Lung (tissue), 12 donors: ENCODE data around the gene MPC1. TPM values are rescaled to one million over a fixed set of nuclear protein-coding genes. Genes with fewer than 3 reads are reported as not detected.

Experiments
- ATAC-seq: fragments of 200-7000 bp; cut with Tn5 transposase; one replicate; pipeline ENCODE4 v1.9.1; 2020; ENCODE audit warnings: moderate number of reproducible peaks; ENCODE audit not compliant: insufficient read depth, low FRiP score
- DNase-seq, 3 donors: peaks; one replicate each; pipeline ENCODE4 v3.0.0-alpha.2; 2013 to 2017
- H3K27ac ChIP-seq, 2 donors: one replicate each; pipeline ENCODE4 v1.5.1; 2013; ENCODE audit warnings: mild to moderate bottlenecking in 2 of 2, moderate library complexity in 2 of 2, control low read depth in 1 of 2, inconsistent platforms in 1 of 2, low read depth in 1 of 2, low read length in 1 of 2
- H3K27me3 ChIP-seq, 3 donors: one replicate each; pipeline ENCODE4 v1.5.1; 2013; ENCODE audit warnings: low read length in 2 of 3; ENCODE audit not compliant: control insufficient read depth in 3 of 3, insufficient read depth in 3 of 3
- H3K36me3 ChIP-seq, 4 donors: one replicate each; pipeline ENCODE4 v1.5.1; 2013; ENCODE audit warnings: low read length in 4 of 4, mild to moderate bottlenecking in 1 of 4, moderate library complexity in 1 of 4; ENCODE audit not compliant: control insufficient read depth in 4 of 4, insufficient read depth in 4 of 4
- H3K4me1 ChIP-seq, 5 donors: one replicate each; pipeline ENCODE4 v1.5.1; 2013; ENCODE audit warnings: low read length in 5 of 5, mild to moderate bottlenecking in 2 of 5, moderate library complexity in 1 of 5; ENCODE audit not compliant: control insufficient read depth in 5 of 5, insufficient read depth in 5 of 5
- H3K4me3 ChIP-seq: one replicate; pipeline ENCODE4 v1.5.1; 2013; ENCODE audit warnings: mild to moderate bottlenecking, control low read depth, moderate library complexity
- H3K9ac ChIP-seq, 2 donors: one replicate each; pipeline ENCODE4 v1.5.1; 2013; ENCODE audit warnings: low read length in 2 of 2, control low read depth in 1 of 2; ENCODE audit not compliant: insufficient read depth in 1 of 2
- H3K9me3 ChIP-seq, 4 donors: one replicate each; pipeline ENCODE4 v1.5.1; 2013; ENCODE audit warnings: low read length in 3 of 4, mild to moderate bottlenecking in 1 of 4, moderate library complexity in 1 of 4; ENCODE audit not compliant: control insufficient read depth in 4 of 4, insufficient read depth in 3 of 4
- CTCF ChIP-seq: IDR thresholded peaks from 2 replicates; pipeline ENCODE4 v1.5.1; 2012; ENCODE audit warnings: mild to moderate bottlenecking; ENCODE audit errors: control extremely low read depth, extremely low read depth
- WGBS, 2 donors: extraction: QIAGEN DNeasy Blood & Tissue Kit; methylation state at CpG; one replicate each; pipeline ENCODE4 v1.1.7; 2013; 5-methylcytosine and 5-hydroxymethylcytosine counted together
- polyA plus RNA-seq, 2 donors: library from polyadenylated mRNA; stranded (reverse); fragments of 200-250 nt; gene quantifications; one replicate each; pipeline ENCODE4 v1.2.1, GENCODE V29; 2013
- total RNA-seq, 2 donors: library from RNA; depleted of rRNA in 1 of 2; stranded (reverse); fragments of >200 nt in 1 of 2; gene quantifications; one replicate each; pipeline ENCODE4 v1.2.1, GENCODE V29; 2014 to 2021
- donor health status: control.
- donor health status: control.
- donor health status: Bipolar disorder and iron deficiency.
- donor health status: healthy.
- donor health status: DM: yes; HTN: yes; CAD: no.

The MPC1 gene
- total and polyA plus RNA-seq, 4 donors: 30.1 to 103 (median 56.6) TPM

- Histone ChIP-seq H3K27ac (no peak overlapping the region), H3K9me3 (no peaks in the 10 kb centered on the region), H3K4me3 (no peak overlapping the region), H3K36me3 (peaks cover 3 to 18% (median 8%) of the 10 kb centered on the region in 4 donors), H3K9ac (no peak overlapping the region), H3K4me1 (peaks cover 0 to 11% (median 4%) of the 10 kb centered on the region in 5 donors), H3K27me3 (no peaks in the 10 kb centered on the region)
- no peak for TF ChIP-seq CTCF
- WGBS, 2 donors: 87 to 92% methylated on average over 11 of the region's 11 CpGs
- DNase-seq (no peak), ATAC-seq (no peak)
Measured at GRCh38 chr6:166335378-166336302, 47.1 kb downstream of the MPC1 start.

GRCh38 chr6:166334878-166335277, 47.9 kb downstream of the MPC1 start:
- ATAC-seq (no peak), DNase-seq (no peak)
- no peak overlapping the region for H3K4me3 ChIP-seq
- H3K27me3 ChIP-seq: no peaks in the 10 kb centered on the region
- no peaks in the 10 kb centered on the region for H3K9me3 ChIP-seq
- no peak overlapping the region for H3K27ac ChIP-seq
- H3K36me3 ChIP-seq: peaks cover 3 to 18% (median 7%) of the 10 kb centered on the region in 4 donors
- peaks cover 0 to 11% (median 2%) of the 10 kb centered on the region in 5 donors for H3K4me1 ChIP-seq
- TF ChIP-seq CTCF: no peak
- WGBS, 2 donors: 93 to 94% methylated on average over 8 of the region's 8 CpGs
- no peak overlapping the region for H3K9ac ChIP-seq

DNA sequence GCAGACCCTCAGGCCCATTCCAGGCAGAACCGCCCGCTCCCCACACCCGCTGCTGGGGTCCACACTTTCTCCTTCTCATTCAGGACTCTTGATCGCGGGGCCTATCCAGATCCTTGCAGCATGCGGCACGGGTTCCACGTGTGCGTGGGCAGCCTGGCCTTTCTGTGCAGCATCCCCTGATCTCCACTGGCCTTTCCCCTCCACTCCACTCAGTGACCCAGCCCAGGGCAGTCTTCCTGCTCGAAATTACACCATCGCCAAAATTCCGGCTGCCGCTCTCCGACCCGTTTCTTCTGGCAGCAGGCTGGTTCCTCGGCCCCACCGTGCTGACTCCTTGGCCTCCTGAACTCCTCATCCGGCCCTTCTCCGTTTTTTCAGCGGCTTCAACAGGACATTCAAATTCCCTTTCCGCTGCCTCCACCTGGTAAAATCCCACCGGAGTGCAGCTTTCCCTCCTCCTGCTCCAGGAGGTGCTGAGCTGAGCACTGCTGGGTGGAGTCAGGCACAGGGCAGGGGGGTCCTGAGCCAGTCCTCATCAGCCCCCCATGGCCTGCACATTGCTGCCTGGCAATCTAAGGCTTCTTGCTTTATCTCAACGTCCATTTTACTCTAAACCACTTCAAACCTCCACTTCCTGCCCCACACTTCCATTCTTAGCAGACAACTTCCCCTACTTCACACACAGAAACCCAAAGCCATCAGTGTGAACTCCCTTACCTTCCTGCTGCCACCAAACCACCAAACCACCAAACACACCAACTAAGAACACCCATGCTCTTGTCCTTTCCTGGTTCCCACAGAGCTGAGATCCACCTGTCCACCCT, 49.4 kb downstream of the MPC1 start:
- no peak for TF ChIP-seq CTCF
- no peak overlapping the region for H3K4me3 ChIP-seq
- H3K27me3 ChIP-seq: no peaks in the 10 kb centered on the region
- no peak overlapping the region for H3K9ac ChIP-seq
- WGBS, 2 donors: 78 to 82% methylated on average over 23 of the region's 23 CpGs
- no peak for ATAC-seq
- H3K9me3 ChIP-seq: no peaks in the 10 kb centered on the region
- DNase-seq: no peak
- no peak overlapping the region for H3K27ac ChIP-seq
- peaks cover 3 to 18% (median 8%) of the 10 kb centered on the region in 4 donors for H3K36me3 ChIP-seq
- peaks cover 0 to 3% (median 0%) of the 10 kb centered on the region in 5 donors for H3K4me1 ChIP-seq
